ENCODE data around the gene DLEC1.

Gene DLEC1

DNA sequence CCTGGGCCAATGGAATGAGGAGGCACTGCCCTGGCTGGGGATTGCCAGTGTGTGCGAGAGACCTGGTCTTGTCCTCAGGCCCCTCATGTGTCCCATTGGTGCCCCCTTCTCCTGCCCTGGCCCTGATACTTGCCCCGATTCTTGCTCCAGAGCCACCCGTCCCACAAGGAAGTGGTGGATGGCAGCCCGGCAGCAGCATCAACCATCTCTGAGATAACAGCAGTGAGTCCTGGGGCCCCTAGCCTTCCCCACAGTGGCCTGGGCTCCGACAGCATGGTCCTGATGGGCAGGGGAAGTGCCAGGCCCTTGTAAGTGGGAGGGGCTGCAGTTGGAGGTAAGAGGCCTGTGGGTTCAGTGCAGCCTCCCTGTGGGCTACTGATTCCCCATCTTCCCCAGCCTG is 33.0 kb upstream of the DLEC1 start:
- DNase-seq (ENCODE audit: insufficient read length, low spot score): no peak
- no peak for FAIRE-seq
- TF ChIP-seq POLR2A (IDR thresholded peaks at IDR 0.05; ENCODE audit: low read depth, low read length): no peak

DNA sequence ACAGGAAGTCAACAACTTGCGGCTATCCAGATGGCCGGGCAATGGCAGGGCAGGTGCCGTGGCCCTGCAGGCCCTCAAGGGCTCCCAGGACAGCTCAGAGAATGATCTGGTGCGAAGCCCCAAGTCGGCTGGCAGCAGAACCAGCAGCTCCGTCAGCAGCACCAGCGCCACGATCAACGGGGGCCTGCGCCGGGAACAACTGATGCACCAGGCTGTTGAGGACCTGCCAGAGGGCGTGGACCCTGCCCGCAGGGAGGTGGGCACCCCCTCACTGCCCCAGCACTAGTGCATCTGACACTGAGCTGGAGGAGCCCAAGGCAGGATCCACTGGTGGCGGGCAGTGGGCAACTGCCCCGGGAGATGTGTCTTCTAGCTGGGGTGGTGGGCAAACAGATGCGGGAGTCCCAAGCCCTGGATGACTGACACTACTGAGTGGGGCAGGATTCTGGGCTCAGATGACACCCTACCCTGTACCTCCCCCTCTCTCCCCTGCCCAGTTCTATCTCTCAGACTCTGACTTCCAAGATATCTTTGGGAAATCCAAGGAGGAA is 32.5 kb upstream of the DLEC1 start:
- FAIRE-seq (no peak), DNase-seq (ENCODE audit: insufficient read length, low spot score) (no peak)
- no peak for TF ChIP-seq POLR2A (IDR thresholded peaks at IDR 0.05; ENCODE audit: low read depth, low read length)

DNA sequence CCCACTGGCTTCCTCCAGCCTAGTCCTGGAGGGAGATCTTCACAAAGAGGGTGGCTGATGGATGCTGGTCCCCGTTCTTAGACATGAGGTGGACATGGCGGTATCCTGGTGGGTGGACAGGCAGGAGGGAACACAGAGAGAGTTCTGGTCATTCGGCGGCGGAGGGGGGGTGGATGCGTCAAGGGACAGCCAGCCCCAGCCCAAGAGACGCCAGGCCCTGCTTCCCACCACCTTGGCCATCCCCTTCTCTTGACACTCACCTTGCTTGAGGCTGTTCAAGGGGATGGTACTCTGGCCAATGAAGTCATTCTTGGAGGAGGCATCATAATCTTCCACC is 31.3 kb upstream of the DLEC1 start:
- DNase-seq (ENCODE audit: insufficient read length, low spot score): no peak
- no peak for FAIRE-seq
- TF ChIP-seq POLR2A (IDR thresholded peaks at IDR 0.05; ENCODE audit: low read depth, low read length): no peak

- no peak for TF ChIP-seq POLR2A (IDR thresholded peaks at IDR 0.05; ENCODE audit: low read depth, low read length)
- DNase-seq (ENCODE audit: insufficient read length, low spot score) (no peak), FAIRE-seq (no peak)
Measured at GRCh38 chr3:38008191-38008701, 30.8 kb upstream of the DLEC1 start.

- FAIRE-seq (no peak), DNase-seq (ENCODE audit: insufficient read length, low spot score) (no peak)
- no peak for TF ChIP-seq POLR2A (IDR thresholded peaks at IDR 0.05; ENCODE audit: low read depth, low read length)
Measured at GRCh38 chr3:38008971-38009580, 29.9 kb upstream of the DLEC1 start.

DNA sequence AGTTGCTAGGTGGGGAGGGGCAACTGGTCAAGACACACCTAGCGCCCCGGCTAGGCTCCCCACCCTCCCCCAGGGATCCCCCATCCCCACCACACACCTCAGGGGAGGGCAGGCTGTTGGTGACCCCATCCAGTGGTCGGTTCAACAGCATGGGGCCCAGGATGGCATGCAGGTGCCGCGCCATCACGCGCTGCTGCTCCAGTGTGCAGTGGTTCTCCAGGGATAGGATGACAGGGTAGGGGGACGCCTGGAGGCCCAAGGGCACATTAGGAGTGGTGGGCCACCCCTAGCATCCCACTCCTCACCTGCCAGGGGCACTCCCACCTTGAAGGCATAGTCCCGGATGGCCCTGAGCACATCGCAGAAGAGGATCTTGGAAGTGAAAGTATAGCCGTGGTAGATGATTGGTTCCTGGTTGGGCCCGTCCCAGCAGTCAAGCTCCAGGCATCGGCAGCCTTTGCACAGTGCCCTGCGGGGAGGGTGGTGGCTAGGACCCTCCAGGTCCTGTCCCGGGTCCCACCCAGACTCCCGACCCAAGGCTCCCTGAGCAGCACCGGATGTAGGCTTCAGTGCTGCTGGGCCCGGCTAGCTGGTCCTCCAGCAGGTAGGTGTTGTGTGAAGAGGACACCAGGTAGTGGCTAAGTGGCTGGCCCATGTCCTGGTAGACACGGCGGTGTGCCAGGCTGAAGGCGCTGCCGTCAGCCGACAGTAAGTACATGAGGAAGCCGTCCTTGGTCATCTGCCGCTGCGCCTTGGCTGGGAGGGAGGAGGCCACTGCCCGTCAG is 29.0 kb upstream of the DLEC1 start:
- DNase-seq (ENCODE audit: insufficient read length, low spot score): no peak
- no peak for TF ChIP-seq POLR2A (IDR thresholded peaks at IDR 0.05; ENCODE audit: low read depth, low read length)
- FAIRE-seq: no peak

GRCh38 chr3:38011111-38011510 is 27.9 kb upstream of the DLEC1 start:
- FAIRE-seq: no peak
- DNase-seq (ENCODE audit: insufficient read length, low spot score): no peak
- no peak for TF ChIP-seq POLR2A (IDR thresholded peaks at IDR 0.05; ENCODE audit: low read depth, low read length)

- no peak for DNase-seq (ENCODE audit: insufficient read length, low spot score)
- no peak for TF ChIP-seq POLR2A (IDR thresholded peaks at IDR 0.05; ENCODE audit: low read depth, low read length)
- FAIRE-seq: no peak
Measured at GRCh38 chr3:38015485-38015884, 23.5 kb upstream of the DLEC1 start.

- TF ChIP-seq POLR2A (IDR thresholded peaks at IDR 0.05; ENCODE audit: low read depth, low read length): no peak
- FAIRE-seq (no peak), DNase-seq (ENCODE audit: insufficient read length, low spot score) (no peak)
Measured at GRCh38 chr3:38015984-38016383, 23.0 kb upstream of the DLEC1 start.

DNA sequence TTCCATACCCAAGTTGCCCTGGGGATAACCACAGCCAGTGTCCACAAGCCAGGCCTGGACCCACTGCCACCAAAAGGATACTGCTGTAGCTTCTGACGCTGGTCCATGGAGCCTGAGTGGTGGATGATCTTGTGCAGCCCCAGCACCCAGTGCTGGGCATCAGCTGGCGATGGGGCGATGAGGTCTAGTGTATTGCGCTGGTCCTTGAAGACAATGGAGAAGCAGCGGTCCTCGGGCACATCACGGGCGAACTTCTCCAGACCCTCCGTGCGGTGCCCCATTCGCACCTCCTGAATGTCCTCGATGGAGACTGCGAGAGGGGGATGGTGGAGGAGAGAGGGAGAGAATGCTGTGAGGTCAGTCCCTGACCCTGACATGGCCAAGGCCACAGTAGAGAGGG is 22.6 kb upstream of the DLEC1 start:
- DNase-seq (ENCODE audit: insufficient read length, low spot score): no peak
- no peak for FAIRE-seq
- TF ChIP-seq POLR2A (IDR thresholded peaks at IDR 0.05; ENCODE audit: low read depth, low read length): no peak

- no peak for TF ChIP-seq POLR2A (IDR thresholded peaks at IDR 0.05; ENCODE audit: low read depth, low read length)
- FAIRE-seq: no peak
- DNase-seq (ENCODE audit: insufficient read length, low spot score): no peak
Measured at GRCh38 chr3:38016847-38017444, 22.1 kb upstream of the DLEC1 start.

- no peak for TF ChIP-seq POLR2A (IDR thresholded peaks at IDR 0.05; ENCODE audit: low read depth, low read length)
- no peak for FAIRE-seq
- DNase-seq (ENCODE audit: insufficient read length, low spot score): no peak
Measured at GRCh38 chr3:38017445-38018295, 21.3 kb upstream of the DLEC1 start.

DNA sequence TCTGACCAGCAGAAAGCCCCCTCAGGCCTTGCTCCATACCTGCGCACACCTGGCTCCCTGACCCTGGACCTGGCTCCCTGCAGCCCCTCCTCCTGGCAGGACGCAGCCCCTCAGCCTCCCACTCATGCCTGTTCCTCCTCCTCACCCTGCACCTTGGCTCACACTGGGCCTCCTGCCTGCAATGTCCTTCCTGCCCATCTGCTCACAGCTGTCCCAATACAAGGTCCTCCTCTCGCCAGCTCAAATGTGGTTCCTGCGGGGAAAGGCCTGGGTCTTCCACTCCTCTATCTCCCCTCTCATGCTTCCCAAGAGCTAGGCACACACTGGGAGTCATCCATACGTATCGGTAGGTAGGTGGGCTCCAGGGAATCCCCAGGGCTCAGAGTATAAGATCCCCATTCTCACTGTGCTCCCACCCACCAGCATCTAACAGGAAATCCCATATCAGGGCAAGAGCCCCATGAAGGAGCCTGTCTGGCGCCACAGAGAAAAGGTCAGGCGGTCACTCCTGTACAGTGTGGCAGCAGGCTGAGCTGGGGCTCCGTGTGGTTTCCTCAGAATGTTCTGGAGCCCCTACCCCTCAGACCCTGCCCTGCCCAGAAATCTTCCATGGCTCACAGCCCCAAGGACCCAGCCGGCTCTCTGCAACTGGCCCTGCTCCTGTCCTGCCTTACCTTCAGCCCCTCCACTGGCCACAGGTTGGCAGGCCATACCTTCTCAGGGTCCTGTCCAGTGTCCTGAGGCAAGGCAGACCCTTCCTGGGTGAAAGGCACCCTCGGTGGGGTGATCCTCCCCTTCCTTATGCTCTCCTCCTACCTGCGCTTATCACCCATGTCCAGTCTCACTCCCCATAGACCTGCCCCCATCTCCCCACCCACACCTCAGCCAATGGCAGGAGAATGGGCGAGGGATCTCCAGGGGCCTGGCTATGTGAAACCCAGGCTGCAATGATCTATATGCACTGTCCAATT is 20.4 kb upstream of the DLEC1 start:
- TF ChIP-seq POLR2A (IDR thresholded peaks at IDR 0.05; ENCODE audit: low read depth, low read length): no peak
- DNase-seq (ENCODE audit: insufficient read length, low spot score) (no peak), FAIRE-seq (no peak)
